ENCODE results near the gene ZGLP1. TPM values are rescaled to one million over a fixed set of nuclear protein-coding genes. Genes with fewer than 3 reads are reported as not detected.

The ZGLP1 gene
- total RNA-seq, 3 donors from 2014 or later (not counting 1 experiment from before 2014, with no cell fraction given): 1.4 to 2.2 (median 1.9) TPM

DNA sequence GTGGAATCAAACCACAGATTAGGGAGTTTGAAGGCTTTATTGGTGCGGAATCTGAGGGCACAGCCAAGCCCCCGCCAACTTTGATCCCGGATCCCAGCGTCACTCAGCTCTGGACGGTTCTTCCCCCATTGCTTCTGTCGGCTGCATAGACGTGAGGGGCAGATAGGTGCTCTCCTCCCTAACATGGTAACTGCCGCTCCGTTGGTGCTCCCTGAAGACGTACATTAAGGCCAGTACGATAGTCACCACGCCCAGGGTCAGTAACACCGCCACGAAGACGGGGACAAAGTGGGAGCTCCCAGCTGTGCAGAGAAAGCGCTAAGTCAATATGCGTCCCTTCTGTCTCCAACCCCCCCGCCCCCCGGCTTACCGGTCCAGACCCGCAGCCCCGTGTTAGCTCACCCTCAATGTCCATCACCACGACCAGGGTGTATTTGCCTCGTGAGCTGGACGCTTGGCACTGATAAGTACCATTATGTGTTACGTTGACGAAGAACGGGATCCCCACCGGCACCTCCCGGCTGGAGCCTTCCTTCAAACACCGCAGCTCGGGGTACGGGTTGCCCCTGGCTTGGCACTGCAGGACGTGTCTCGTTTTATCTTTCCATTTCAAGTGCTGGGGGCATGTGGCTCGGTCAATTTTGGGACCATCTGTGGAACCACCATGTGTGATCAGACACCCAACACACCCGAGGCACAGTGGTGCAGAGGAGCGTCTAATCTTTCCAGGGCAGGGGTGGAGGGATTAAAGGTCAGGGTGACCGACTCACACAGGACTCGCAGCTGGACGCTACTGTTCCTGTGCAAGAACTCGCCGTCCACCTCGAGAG lies 24.4 kb upstream of the ZGLP1 start:
- Mint-ChIP-seq H3K9me3 (no peaks in the 10 kb centered on the region), H3K4me1 (peaks cover 8 to 29% of the 10 kb centered on the region in 2 donors), H3K27ac (peak overlapping the region; percentile 90 to 96), H3K27me3 (ENCODE audit: low read depth in 2 of 2) (no peaks in the 10 kb centered on the region), H3K36me3 (no peaks in the 10 kb centered on the region), H3K4me3 (peak overlapping the region; percentile 96)
- Histone ChIP-seq H3K27ac (ENCODE audit: low read length) (peak overlapping the region; percentile 59), H3K9me3 (ENCODE audit: control insufficient read depth, insufficient read depth, low read length) (no peaks in the 10 kb centered on the region), H3K36me3 (ENCODE audit: control insufficient read depth, insufficient read depth, low read length) (peaks cover 27% of the 10 kb centered on the region), H3K27me3 (ENCODE audit: control insufficient read depth, insufficient read depth, low read length) (no peaks in the 10 kb centered on the region), H3K4me1 (ENCODE audit: control insufficient read depth, insufficient read depth, low read length) (peaks cover 38% of the 10 kb centered on the region), H3K4me3 (ENCODE audit: low read length) (peak overlapping the region; percentile 99)
- intact Hi-C loops (cut with micrococcal nuclease): loop anchor here (1.0 to 2.0 kb wide), 2 partner anchors 46 to 63 kb away; partner anchors contain the start of genes ICAM1 and TYK2
- 73% methylated on average over 44 of the region's 44 CpGs for WGBS (ENCODE audit: insufficient coverage)
- ATAC-seq: no peak
- no peak for DNase-seq
- TF ChIP-seq CTCF (IDR thresholded peaks at IDR 0.05): no peak

DNA sequence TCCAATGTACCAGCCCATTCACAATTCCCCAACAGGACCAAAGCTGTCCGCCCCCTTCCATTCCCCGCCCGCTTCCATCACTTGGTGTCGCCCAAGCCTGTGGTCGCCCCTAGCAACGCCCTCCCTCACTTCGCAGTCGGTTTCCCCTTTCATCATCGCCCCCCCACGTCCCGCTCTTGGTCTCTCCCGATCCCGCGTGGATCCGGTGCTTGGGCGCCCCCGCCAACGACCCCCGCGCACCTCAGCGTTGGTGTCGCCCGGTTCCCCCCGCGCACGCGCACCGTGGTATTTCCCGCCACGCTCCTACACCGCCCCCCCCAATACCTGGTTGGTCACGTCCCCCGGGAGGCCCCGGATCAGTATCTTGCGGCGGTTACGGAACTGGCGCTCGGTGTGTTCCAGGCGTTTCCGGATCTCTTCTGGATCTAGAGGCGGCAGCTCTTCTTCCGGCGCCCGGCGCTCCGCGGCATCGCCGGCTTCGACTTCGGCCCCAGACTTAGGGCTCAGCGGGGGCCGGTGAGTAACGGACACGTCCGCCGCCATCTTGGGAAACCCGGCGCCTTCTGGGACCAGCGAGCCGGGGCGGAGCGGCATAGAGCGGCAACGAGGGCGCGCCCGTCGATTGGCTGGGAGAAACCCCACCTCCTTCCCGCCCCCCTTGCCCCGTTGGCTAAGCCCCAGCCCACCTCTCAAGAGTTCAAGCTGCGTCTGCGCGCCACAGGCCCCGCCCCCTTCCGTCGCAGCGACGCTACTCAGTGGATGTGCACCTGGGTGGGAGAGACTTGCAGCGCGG lies 23.5 kb upstream of the ZGLP1 start, which contains the start of gene RAVER1:
TSS of gene RAVER1 (minus strand) at position 565 of the 793 bp plus-strand sequence. CDS start at position 543, 22 bp downstream.
- peak within 1 kb of the TSS; percentile 97 for H3K27ac ChIP-seq (ENCODE audit: low read length)
- peaks cover under 1 to 21% of the 10 kb centered on the region in 2 donors for H3K4me1 Mint-ChIP-seq
- H3K9me3 Mint-ChIP-seq: no peaks in the 10 kb centered on the region
- H3K36me3 Mint-ChIP-seq: no peaks in the 10 kb centered on the region
- H3K4me3 Mint-ChIP-seq: peak within 1 kb of the TSS; percentile 96
- H3K9me3 ChIP-seq (ENCODE audit: control insufficient read depth, insufficient read depth, low read length): no peaks in the 10 kb centered on the region
- DNase-seq (peak; percentile 96 to 99), ATAC-seq (peak; percentile 94 to 99 (median 94))
- peaks cover 30% of the 10 kb centered on the region for H3K4me1 ChIP-seq (ENCODE audit: control insufficient read depth, insufficient read depth, low read length)
- TF ChIP-seq CTCF (IDR thresholded peaks at IDR 0.05): no peak
- no peaks in the 10 kb centered on the region for H3K27me3 ChIP-seq (ENCODE audit: control insufficient read depth, insufficient read depth, low read length)
- no peaks in the 10 kb centered on the region for H3K27me3 Mint-ChIP-seq (ENCODE audit: low read depth in 2 of 2)
- peak within 1 kb of the TSS; percentile 90 to 96 for H3K27ac Mint-ChIP-seq
- WGBS (ENCODE audit: insufficient coverage): under 1% methylated on average over 82 of the region's 82 CpGs
- intact Hi-C loops (cut with micrococcal nuclease): loop anchor here (1.0 to 2.0 kb wide), 2 partner anchors 47 to 62 kb away; partner anchors contain the start of genes ICAM1 and TYK2
- peaks cover 35% of the 10 kb centered on the region for H3K36me3 ChIP-seq (ENCODE audit: control insufficient read depth, insufficient read depth, low read length)
- H3K4me3 ChIP-seq (ENCODE audit: low read length): peak within 1 kb of the TSS; percentile 99

DNA sequence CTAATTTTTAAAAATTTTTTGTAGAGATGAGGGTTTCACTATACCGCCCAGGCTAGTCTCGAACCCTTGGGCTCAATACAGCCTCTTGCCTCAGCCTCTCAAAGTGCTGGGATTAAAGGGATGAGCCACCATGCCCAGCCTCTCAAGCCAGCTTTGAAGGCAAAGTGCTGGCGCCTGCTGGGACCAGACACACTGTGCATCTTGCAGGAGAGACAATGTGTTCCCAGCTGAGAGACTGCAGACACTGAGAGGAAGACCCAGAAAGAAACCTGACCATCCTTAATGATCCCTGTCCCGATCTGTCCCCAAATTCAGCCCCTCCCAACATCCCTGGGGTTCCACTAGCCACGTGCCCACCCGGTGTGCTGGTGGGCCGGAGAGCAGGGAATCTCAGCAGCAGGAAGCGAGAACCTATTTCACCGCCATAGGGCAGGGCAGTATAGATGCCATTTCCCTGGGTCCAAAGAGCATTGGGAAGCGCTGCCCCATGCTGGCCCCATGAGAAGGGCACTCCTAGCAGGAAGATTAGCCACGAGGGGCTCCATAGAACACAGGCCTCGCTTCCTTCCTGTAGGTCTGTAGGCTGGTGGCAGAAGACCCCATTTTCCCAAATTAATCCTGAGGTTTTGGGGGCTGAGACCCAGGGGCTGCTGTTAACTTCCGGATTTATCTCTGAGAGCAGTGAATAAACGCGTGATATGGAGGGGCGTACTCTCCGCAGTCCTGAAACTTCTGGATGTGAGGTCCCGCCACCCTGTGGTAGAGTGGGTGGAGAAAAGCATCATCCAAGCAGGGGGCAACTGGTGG lies 22.7 kb upstream of the ZGLP1 start:
- Mint-ChIP-seq H3K4me1 (peaks cover 0 to 21% of the 10 kb centered on the region in 2 donors), H3K27ac (peak overlapping the region; percentile 90 to 96), H3K36me3 (no peaks in the 10 kb centered on the region), H3K9me3 (no peaks in the 10 kb centered on the region), H3K4me3 (peak overlapping the region; percentile 96), H3K27me3 (ENCODE audit: low read depth in 2 of 2) (no peaks in the 10 kb centered on the region)
- no peak for TF ChIP-seq CTCF (IDR thresholded peaks at IDR 0.05)
- H3K27ac ChIP-seq (ENCODE audit: low read length): peak overlapping the region; percentile 97
- H3K36me3 ChIP-seq (ENCODE audit: control insufficient read depth, insufficient read depth, low read length): peaks cover 43% of the 10 kb centered on the region
- WGBS (ENCODE audit: insufficient coverage): 43% methylated on average over 17 of the region's 18 CpGs
- H3K27me3 ChIP-seq (ENCODE audit: control insufficient read depth, insufficient read depth, low read length): no peaks in the 10 kb centered on the region
- peak overlapping the region; percentile 99 for H3K4me3 ChIP-seq (ENCODE audit: low read length)
- ATAC-seq (peak in 1 of 3 donors; percentile 1), DNase-seq (peak in 1 of 2 donors; percentile 11)
- intact Hi-C loops (cut with micrococcal nuclease): loop anchor here (2.0 kb wide), 1 partner anchor 62 kb away; the partner anchor contains the start of gene ICAM1
- H3K9me3 ChIP-seq (ENCODE audit: control insufficient read depth, insufficient read depth, low read length): no peaks in the 10 kb centered on the region
- peaks cover 24% of the 10 kb centered on the region for H3K4me1 ChIP-seq (ENCODE audit: control insufficient read depth, insufficient read depth, low read length)

Data from natural killer cell (primary cell).